B cell (primary cell): Measurements from ENCODE around the gene NHERF2. TPM values are rescaled to one million over a fixed set of nuclear protein-coding genes. Genes with fewer than 3 reads are reported as not detected.

Experiments used
- ATAC-seq: fragments of 200-7000 bp; cut with Tn5 transposase; one replicate; pipeline ENCODE4 v1.10.0; 2021; ENCODE audit warnings: low read depth, mild to moderate bottlenecking, moderate number of reproducible peaks, moderate library complexity
- CTCF ChIA-PET: fragments of 350-600 bp; sonication (Branson Sonifier 250); formaldehyde crosslinking; loops from one replicate; lab custom pipeline; 2021; ENCODE audit warnings: antibody characterized with exemption, inconsistent platforms; lab: Charles Lee
- POLR2A ChIA-PET: fragments of 350-600 bp; sonication (Branson Sonifier 250); formaldehyde crosslinking; loops from one replicate; lab custom pipeline; 2021; ENCODE audit warnings: antibody characterized with exemption; lab: Charles Lee
- DNase-seq: peaks from one replicate; pipeline ENCODE4 v3.0.0; 2013
- H2AFZ ChIP-seq: 2 replicates; pipeline ENCODE4 v1.6.1; 2012; ENCODE audit warnings: mild to moderate bottlenecking, low read depth, low read length; ENCODE audit not compliant: insufficient read depth, poor library complexity, severe bottlenecking
- H3K27ac ChIP-seq, 2 donors: 1 replicate in 1 of 2; 2 replicates in 1 of 2; pipeline ENCODE4 v1.5.1; 2012 to 2013; ENCODE audit warnings: low read length in 2 of 2, mild to moderate bottlenecking in 2 of 2, moderate library complexity in 1 of 2
- H3K27me3 ChIP-seq, 4 experiments: fragments of 200-600 bp in 1 of 4; sonication (generic) in 1 of 4; replicated peaks in 1 of 4; 1 replicate in 2 of 4; 2 replicates in 2 of 4; pipeline versions ENCODE4 v1.6.1 to v1.7.0; 2013 to 2016; ENCODE audit warnings: low read length in 3 of 4, mild to moderate bottlenecking in 2 of 4, mixed read lengths in 1 of 4, moderate library complexity in 1 of 4; ENCODE audit not compliant: insufficient read depth in 4 of 4, control insufficient read depth in 3 of 4; ENCODE audit errors: control extremely low read depth in 1 of 4
- H3K36me3 ChIP-seq, 2 experiments: replicated peaks in 1 of 2; 1 replicate in 1 of 2; 2 replicates in 1 of 2; pipeline versions ENCODE4 v1.6.1 to v1.7.1; 2013; ENCODE audit warnings: low read length in 1 of 2; ENCODE audit not compliant: insufficient read depth in 2 of 2, control insufficient read depth in 1 of 2; ENCODE audit errors: control extremely low read depth in 1 of 2, extremely low read depth in 1 of 2
- H3K4me1 ChIP-seq, 2 donors: fragments of 200-600 bp in 1 of 2; sonication (generic) in 1 of 2; 1 replicate in 1 of 2; 2 replicates in 1 of 2; pipeline versions ENCODE4 v1.5.1 to v1.6.1; 2013 to 2017; ENCODE audit warnings: low read length in 2 of 2; ENCODE audit not compliant: control insufficient read depth in 2 of 2, insufficient read depth in 2 of 2
- H3K4me2 ChIP-seq: replicated peaks from 2 replicates; pipeline ENCODE3; 2012; ENCODE audit warnings: mild to moderate bottlenecking, low read depth, low read length; ENCODE audit not compliant: poor library complexity, severe bottlenecking
- H3K4me3 ChIP-seq, 5 experiments: fragments of 200-600 bp in 1 of 5; sonication (generic) in 1 of 5; 1 replicate in 3 of 5; 2 replicates in 2 of 5; pipeline versions ENCODE4 v1.5.1 to v1.7.0; 2011 to 2016; ENCODE audit warnings: low read length in 4 of 5, mild to moderate bottlenecking in 4 of 5, low read depth in 2 of 5, control low read depth in 1 of 5, moderate library complexity in 1 of 5; ENCODE audit not compliant: insufficient read depth in 1 of 5; ENCODE audit errors: control extremely low read depth in 1 of 5, extremely low read depth in 1 of 5
- H3K79me2 ChIP-seq: fragments of 200-600 bp; sonication (generic); one replicate; pipeline ENCODE4 v1.6.0; 2016; ENCODE audit warnings: low read length; ENCODE audit not compliant: control insufficient read depth, insufficient read depth
- H3K9ac ChIP-seq: fragments of 200-600 bp; sonication (generic); 2 replicates; pipeline ENCODE4 v1.6.1; 2017; ENCODE audit warnings: mild to moderate bottlenecking, low read length, moderate library complexity
- H3K9me3 ChIP-seq, 3 donors: one replicate each; pipeline versions ENCODE4 v1.6.1 to v1.7.1; 2013; ENCODE audit warnings: low read length in 2 of 3; ENCODE audit not compliant: control insufficient read depth in 2 of 3, insufficient read depth in 1 of 3; ENCODE audit errors: control extremely low read depth in 1 of 3
- H4K20me1 ChIP-seq: 2 replicates; pipeline ENCODE4 v1.6.0; 2012; ENCODE audit warnings: mild to moderate bottlenecking, low read length; ENCODE audit not compliant: insufficient read depth, control insufficient read depth, poor library complexity, severe bottlenecking
- H3K27ac Mint-ChIP-seq: one replicate; pipeline ENCODE4 v1.8.0; 2021; ENCODE audit warnings: mixed read lengths
- H3K27me3 Mint-ChIP-seq: one replicate; pipeline ENCODE4 v1.8.0; 2021; ENCODE audit warnings: mixed read lengths
- H3K4me1 Mint-ChIP-seq: one replicate; pipeline ENCODE4 v1.8.0; 2021; ENCODE audit warnings: mixed read lengths
- H3K4me3 Mint-ChIP-seq: one replicate; pipeline ENCODE4 v1.8.0; 2021; ENCODE audit warnings: mixed read lengths
- H3K9me3 Mint-ChIP-seq: one replicate; pipeline ENCODE4 v1.8.0; 2022; ENCODE audit warnings: mixed read lengths; ENCODE audit not compliant: insufficient read depth
- EZH2 ChIP-seq: IDR thresholded peaks from 2 replicates; pipeline ENCODE4 v1.6.1; 2012; ENCODE audit warnings: borderline replicate concordance, low read depth, mild to moderate bottlenecking, moderate library complexity, low read length; ENCODE audit not compliant: insufficient read depth, poor library complexity, severe bottlenecking
- WGBS: methylation state at CpG from one replicate; pipeline ENCODE4 v1.1.5; 2013; ENCODE audit warnings: missing lambda C conversion rate; ENCODE audit not compliant: insufficient coverage; 5-methylcytosine and 5-hydroxymethylcytosine counted together
- intact Hi-C: fragments of 100-400 bp; cut with micrococcal nuclease; formaldehyde crosslinking; loops from one replicate; pipeline ENCODE4 v1.10.0; 2022
- polyA plus RNA-seq: library from polyadenylated mRNA; depleted of rRNA; stranded (reverse); fragments of >200 nt; gene quantifications from 2 replicates; pipeline ENCODE4 v1.2.3, GENCODE V29; 2012
- total RNA-seq, 2 donors: library from RNA; stranded (reverse); fragments of 120-200 nt in 1 of 2; gene quantifications; 1 replicate in 1 of 2; 2 replicates in 1 of 2; pipeline versions ENCODE4 v1.2.3 to v1.2.4, GENCODE V29; 2013 to 2022
- TF ChIP-seq, protein P1 (sequence below): fragments of 200-600 bp; IDR thresholded peaks from one replicate; pipeline ENCODE4 v1.8.0; 2022; ENCODE audit warnings: antibody characterized with exemption, mild to moderate bottlenecking

NHERF2 gene
- total and polyA plus RNA-seq, 2 donors (not counting 1 experiment from before 2014, with no cell fraction given) = 1.8 to 2.2 TPM

DNA sequence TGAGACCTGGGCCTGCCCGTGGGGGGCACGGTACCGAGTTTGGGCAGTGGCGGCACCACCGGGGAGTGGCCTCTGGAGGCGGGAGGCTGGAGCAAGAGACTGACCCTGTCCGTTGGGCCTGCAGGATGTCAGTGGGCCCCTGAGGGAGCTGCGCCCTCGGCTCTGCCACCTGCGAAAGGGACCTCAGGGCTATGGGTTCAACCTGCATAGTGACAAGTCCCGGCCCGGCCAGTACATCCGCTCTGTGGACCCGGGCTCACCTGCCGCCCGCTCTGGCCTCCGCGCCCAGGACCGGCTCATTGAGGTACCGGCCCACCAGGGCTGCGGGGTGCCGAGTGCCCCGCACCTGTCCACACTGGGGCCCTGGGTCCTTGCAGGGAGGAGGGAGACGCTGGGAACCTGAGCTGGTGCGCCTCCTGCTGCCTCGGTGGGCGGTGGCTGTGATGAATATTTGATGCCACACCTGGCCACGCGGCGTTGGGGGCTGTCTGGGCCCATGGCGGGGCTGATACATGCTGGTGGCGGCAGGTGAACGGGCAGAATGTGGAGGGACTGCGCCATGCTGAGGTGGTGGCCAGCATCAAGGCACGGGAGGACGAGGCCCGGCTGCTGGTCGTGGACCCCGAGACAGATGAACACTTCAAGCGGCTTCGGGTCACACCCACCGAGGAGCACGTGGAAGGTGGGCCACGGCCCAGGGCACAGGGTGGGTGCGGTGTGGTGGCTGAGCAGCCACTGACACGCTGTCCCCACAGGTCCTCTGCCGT lies 9.7 kb downstream of the NHERF2 start:
- no peak overlapping the region for H2AFZ ChIP-seq
- ChIA-PET POLR2A (no interaction called here), CTCF (no interaction called here)
- H3K4me1 ChIP-seq = peaks cover 0 to 5% of the 10 kb centered on the region in 2 donors
- no peak overlapping the region for H3K27ac Mint-ChIP-seq
- H3K4me1 Mint-ChIP-seq = no peaks in the 10 kb centered on the region
- peaks cover 0 to 11% (median 0%) of the 10 kb centered on the region in 3 donors for H3K9me3 ChIP-seq
- H3K4me3 Mint-ChIP-seq = no peak overlapping the region
- 92% methylated on average over 47 of the region's 47 CpGs for WGBS
- H3K27me3 Mint-ChIP-seq = no peaks in the 10 kb centered on the region
- no peak overlapping the region for H3K4me3 ChIP-seq
- H3K79me2 ChIP-seq = no peaks in the 10 kb centered on the region
- TF ChIP-seq, protein P1, sequence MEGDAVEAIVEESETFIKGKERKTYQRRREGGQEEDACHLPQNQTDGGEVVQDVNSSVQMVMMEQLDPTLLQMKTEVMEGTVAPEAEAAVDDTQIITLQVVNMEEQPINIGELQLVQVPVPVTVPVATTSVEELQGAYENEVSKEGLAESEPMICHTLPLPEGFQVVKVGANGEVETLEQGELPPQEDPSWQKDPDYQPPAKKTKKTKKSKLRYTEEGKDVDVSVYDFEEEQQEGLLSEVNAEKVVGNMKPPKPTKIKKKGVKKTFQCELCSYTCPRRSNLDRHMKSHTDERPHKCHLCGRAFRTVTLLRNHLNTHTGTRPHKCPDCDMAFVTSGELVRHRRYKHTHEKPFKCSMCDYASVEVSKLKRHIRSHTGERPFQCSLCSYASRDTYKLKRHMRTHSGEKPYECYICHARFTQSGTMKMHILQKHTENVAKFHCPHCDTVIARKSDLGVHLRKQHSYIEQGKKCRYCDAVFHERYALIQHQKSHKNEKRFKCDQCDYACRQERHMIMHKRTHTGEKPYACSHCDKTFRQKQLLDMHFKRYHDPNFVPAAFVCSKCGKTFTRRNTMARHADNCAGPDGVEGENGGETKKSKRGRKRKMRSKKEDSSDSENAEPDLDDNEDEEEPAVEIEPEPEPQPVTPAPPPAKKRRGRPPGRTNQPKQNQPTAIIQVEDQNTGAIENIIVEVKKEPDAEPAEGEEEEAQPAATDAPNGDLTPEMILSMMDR = no peak
- TF ChIP-seq EZH2 = no peak
- peaks cover 0 to 10% (median 0%) of the 10 kb centered on the region in 4 experiments for H3K27me3 ChIP-seq
- intact Hi-C loops = no loop called here
- H4K20me1 ChIP-seq = no peaks in the 10 kb centered on the region
- H3K4me2 ChIP-seq = no peak overlapping the region
- no peak overlapping the region for H3K9ac ChIP-seq
- H3K27ac ChIP-seq = no peak overlapping the region
- ATAC-seq = no peak
- H3K9me3 Mint-ChIP-seq = no peaks in the 10 kb centered on the region
- no peak for DNase-seq
- H3K36me3 ChIP-seq = no peaks in the 10 kb centered on the region

DNA sequence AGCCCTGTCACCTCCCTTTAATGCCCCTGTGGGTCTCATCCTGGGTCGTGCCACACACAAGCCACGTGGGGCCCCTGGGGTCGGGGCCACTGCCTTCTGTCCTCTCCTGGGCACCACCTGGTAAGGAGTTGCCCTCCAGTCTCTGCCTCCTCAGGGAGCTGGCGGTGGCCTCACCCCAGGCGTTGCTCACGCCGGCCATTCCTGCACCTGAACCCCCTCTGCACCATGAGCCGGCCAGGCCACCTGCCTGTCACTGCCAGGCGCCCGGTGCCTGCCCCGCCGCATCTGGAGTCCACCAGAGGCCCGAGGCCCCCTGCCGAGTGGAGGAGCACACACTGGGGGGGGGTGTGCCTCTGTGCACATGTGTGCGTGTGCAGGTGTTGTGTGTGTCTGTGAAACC lies 10.4 kb downstream of the NHERF2 start:
- Mint-ChIP-seq H3K9me3 (no peaks in the 10 kb centered on the region), H3K27me3 (no peaks in the 10 kb centered on the region), H3K4me1 (no peaks in the 10 kb centered on the region), H3K4me3 (no peak overlapping the region), H3K27ac (no peak overlapping the region)
- peaks cover 0 to 10% (median 0%) of the 10 kb centered on the region in 4 experiments for H3K27me3 ChIP-seq
- intact Hi-C loops = no loop called here
- ATAC-seq (no peak), DNase-seq (no peak)
- ChIA-PET POLR2A (no interaction called here), CTCF (no interaction called here)
- peaks cover 0 to 3% (median 0%) of the 10 kb centered on the region in 3 donors for H3K9me3 ChIP-seq
- 79% methylated on average over 9 of the region's 15 CpGs for WGBS
- peaks cover 0 to 5% of the 10 kb centered on the region in 2 donors for H3K4me1 ChIP-seq
- no peaks in the 10 kb centered on the region for H3K36me3 ChIP-seq
- no peaks in the 10 kb centered on the region for H4K20me1 ChIP-seq
- no peak overlapping the region for H3K9ac ChIP-seq
- no peak overlapping the region for H3K4me3 ChIP-seq
- no peaks in the 10 kb centered on the region for H3K79me2 ChIP-seq
- no peak overlapping the region for H3K4me2 ChIP-seq
- no peak overlapping the region for H2AFZ ChIP-seq
- H3K27ac ChIP-seq = no peak overlapping the region
- TF ChIP-seq, protein P1 = no peak
- no peak for TF ChIP-seq EZH2
